SHP77 treated with DMSO at 0.1 percent for 48 hours (cell line): ENCODE results near the gene ISM1.

ENCODE experiments used
- DNase-seq: peaks from one replicate; lab custom pipeline; 2025; lab: John Stamatoyannopoulos, UW

Gene ISM1

GRCh38 chr20:13348311-13349234 is 127.5 kb downstream of the ISM1 start:
- no peak for DNase-seq

GRCh38 chr20:13349235-13349604 is 128.1 kb downstream of the ISM1 start:
- DNase-seq: no peak
